NCI-H1417 (cell line): Measurements from ENCODE around the gene CNIH4.
"Not testable (repeated sequence)": the region's sequence is repeated elsewhere in the genome, so short reads cannot be mapped to it uniquely, and the experiment has no call there.

ENCODE experiments used
- DNase-seq, 3 experiments: peaks; one replicate each; lab custom pipeline; 2025; lab: John Stamatoyannopoulos, UW

The CNIH4 gene

GRCh38 chr1:224349716-224350115 lies 7.0 kb upstream of the CNIH4 start:
- not testable (repeated sequence) for DNase-seq

DNA sequence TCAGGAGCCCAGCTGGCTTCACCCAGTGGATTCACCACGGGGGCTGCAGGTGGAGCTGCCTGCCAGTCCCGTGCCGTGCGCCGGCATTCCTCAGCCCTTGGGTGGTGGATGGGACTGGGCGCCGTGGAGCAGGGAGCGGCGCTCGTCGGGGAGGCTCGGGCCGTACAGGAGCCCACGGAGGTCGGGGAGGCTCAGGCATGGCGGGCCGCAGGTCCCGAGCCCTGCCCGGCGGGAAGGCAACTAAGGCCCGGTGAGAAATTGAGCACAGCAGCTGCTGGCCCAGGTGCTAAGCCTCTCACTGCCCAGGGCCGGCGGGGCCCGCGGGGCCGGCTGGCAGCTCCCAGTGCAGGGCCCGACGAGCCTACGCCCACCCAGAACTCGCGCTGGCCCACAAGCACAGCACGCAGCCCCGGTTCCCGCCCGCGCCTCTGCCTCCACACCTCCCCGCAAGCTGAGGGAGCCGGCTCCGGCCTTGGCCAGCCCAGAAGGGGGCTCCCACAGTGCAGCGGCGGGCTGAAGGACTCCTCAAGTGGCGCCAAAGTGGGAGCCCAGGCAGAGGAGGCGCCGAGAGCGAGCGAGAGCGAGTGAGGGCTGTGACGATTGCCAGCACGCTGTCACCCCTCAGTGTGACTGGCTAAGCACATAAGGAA lies 4.1 kb upstream of the CNIH4 start:
- not testable (repeated sequence) for DNase-seq

GRCh38 chr1:224353975-224354925 lies 2.4 kb upstream of the CNIH4 start:
- no peak for DNase-seq

DNA sequence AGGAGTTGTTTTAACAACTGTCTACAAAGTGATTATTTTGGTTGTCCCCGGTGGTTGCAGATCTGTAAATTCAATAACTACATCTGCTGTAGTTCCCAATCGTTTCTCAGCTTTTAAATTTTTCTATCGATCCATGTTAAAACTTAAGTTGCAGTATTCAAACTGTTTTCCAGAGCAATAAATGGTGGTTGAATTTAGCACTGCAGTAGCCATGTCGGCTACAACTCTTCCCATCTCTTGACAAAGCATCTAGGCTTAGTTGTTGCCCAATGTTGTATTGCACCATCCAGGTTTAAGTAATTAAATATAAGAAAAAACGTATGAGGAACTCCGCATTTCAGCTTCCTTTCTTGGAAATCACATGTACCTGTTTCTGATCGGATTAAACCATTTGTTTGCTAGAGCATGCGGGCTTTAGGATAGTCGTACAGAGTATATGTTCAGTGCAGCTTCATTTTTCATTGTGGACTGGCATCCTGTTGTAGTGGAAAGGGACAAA lies 996 bp downstream of the CNIH4 start:
- no peak for DNase-seq

DNA sequence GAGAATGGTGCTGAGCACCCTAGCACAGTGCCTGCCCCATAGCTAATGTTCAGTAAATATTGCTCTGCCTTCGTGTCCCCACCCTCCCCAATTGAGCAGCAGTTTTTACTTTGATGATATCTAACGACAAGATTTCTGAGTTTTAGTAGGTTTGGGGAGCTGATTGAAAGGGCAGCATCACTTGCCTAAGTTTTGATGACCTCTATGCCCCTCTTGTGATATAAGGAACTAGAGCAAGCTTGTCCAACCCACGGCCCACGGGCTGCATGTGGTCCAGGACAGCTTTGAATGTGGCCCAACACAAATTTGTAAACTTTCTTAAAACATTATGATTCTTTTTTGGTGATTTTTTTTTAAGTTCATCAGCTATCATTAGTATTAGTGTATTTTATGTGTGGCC lies 1.6 kb downstream of the CNIH4 start:
- DNase-seq: no peak

GRCh38 chr1:224359207-224359606 lies 2.5 kb downstream of the CNIH4 start:
- no peak for DNase-seq

DNA sequence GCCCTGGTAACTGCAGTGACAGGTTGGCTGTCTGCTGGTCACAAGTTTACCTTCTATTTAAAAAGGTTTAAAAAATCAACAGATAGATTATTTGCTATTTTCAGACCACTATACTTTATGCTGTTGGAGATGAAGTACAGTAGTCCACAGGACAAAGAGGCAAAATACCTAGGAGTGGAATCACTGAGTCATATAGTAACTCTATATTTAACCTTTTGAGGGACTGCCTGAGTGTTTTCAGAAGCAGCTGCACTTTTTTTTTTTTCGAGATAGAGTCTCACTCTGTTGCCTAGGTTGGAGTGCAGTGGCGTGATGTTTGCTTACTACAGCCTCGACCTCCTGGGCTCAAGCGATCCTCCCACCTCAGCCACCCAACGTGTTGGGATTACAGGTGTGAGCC lies 11.7 kb downstream of the CNIH4 start:
- no peak for DNase-seq

GRCh38 chr1:224373008-224373590 lies 16.4 kb downstream of the CNIH4 start:
- DNase-seq: no peak

GRCh38 chr1:224375059-224375458 lies 18.4 kb downstream of the CNIH4 start:
- DNase-seq: no peak

GRCh38 chr1:224377676-224378006 lies 21.0 kb downstream of the CNIH4 start:
- DNase-seq: no peak

DNA sequence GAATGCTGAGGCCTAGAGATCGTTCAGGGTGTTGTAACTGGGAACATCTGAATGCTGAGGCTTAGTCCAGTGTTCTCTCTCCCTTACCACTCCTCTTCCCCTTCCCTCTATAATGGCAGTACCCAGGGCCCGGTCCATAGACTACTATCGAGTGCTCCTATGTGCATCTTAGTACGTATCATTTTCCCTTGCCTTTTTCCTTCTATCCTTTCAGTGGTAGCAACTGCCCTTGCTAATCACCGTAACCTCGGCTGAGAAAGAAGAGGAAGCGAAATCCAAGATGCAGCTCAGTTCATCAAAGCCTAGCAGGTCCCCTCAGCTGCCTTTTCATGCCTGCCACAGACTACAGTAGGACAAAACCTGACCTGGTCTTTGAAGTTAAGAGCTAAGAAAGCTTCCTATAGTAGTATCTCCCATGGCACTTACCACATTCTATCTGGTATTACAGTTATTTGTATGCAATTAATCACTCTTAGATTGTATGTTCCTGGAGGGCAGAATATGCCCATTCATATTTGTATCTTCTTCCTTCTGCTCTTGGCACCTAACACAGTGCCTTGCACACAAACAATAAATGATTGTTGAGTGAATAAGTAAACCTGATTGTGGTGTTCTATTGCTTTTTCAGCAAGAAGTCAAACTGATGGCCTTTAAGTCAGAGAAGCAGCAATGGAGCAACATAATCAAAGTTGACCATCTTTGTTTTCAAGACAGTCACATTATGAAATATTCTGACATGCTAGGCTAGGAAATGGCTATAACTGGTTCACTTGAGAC lies 22.4 kb downstream of the CNIH4 start:
- no peak for DNase-seq

- no peak for DNase-seq
Measured at GRCh38 chr1:224380003-224380402, 23.3 kb downstream of the CNIH4 start.

GRCh38 chr1:224381880-224382548 lies 25.3 kb downstream of the CNIH4 start:
- DNase-seq: no peak

GRCh38 chr1:224383218-224383617 lies 26.5 kb downstream of the CNIH4 start:
- no peak for DNase-seq

DNA sequence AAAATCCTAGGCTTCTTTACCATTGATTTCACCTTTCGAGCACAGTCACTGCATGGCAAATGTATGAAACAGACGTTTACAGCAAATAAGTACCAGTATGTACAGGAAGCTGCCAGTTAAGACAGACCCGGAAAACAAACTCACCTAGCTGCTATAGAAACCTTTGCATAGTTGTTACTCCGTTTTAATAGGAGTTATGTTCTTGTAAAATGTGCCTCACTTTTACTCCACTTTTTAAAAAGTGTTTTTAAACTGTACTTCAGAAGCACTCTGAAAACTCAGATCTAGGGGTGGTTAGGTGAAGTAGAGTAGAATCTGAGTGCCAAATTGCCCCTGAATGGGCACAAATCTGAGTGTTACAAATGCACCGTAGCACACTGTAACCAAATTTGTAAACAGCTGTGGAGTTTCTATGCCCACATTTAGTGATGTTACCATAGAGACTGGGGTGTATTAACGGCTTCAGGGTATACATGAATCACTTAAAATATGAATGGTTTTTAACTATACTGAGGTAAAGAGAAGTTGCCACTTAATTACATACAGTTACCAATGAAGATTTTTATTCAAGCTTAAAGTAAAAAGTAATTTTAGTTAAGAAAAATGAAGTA lies 30.7 kb downstream of the CNIH4 start:
- no peak for DNase-seq

GRCh38 chr1:224387943-224388342 lies 31.3 kb downstream of the CNIH4 start:
- DNase-seq: no peak

DNA sequence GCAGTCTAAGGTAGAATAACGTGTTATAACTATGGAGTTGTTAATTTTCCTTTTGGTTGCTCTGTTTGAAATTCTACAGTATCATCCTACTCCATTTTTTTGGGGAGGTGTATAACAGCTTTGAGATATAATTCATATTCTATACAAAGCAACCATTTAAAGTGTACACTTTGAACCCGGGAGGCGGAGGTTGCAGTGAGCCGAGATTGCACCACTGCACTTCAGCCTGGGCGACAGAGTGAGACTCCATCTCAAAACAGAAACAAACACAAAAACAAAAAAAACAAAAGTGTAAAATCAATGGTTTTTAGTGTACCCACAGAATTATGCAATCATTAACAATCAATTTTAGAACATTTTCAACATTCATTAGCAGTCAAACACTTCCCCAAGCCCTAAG lies 33.8 kb downstream of the CNIH4 start:
- DNase-seq: no peak

DNA sequence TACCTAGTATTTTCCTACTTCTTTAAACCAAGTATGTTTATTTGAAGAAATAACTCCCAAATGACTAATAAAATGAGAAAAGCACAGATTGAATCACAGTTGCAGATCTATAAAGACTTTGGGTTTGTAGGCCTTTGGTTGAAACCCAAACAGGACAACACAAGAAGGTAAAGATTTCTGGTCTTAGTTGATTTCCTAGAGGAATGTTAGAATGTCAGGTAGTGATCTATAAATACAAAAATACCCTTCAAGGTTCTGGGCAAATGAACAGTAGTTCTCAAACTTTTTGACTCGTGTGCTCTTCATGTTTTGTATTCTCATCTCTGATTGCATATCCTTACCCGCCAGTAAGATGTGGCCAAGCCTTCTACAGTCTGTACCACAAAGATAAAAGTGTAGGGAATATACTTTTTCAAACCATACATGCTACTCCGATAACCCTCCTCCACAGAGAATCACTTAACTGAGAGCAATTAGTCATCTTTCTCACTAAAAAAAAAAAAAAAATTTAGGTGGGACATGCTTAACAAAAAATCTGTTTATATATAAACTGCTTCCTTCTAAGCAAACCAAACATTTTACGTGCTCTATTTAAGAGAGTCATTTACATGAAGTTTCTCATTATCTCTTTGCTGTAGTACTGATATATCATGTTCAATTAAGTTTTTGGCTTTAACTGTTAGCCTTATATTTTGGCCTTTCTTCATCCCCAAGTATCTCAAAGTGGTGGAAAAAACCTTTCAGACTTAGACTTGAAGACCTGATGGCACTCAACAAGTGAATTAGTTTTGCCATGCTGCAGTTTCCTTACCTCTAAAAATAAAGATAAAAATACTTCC lies 36.0 kb downstream of the CNIH4 start:
- DNase-seq: no peak

DNA sequence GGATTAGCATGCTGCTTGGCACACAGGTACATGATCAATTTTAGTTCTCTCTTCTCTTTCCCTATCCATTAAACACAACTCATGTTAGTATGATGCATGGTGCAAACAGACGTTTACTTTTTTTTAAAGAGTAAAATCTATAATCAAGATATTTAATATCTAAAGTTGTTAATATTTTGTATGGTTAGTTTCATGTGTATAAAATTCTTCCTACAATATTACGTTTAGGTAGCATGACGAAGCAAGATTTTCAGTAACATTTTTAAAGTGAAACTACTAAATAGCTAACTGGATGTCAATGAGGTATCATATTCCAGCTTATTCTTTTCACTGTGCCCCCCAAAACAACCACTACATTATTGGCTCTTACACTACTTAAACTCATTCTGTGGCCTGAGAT lies 36.6 kb downstream of the CNIH4 start:
- DNase-seq: no peak

GRCh38 chr1:224399887-224400286 lies 43.2 kb downstream of the CNIH4 start:
- no peak for DNase-seq
